Measurements from ENCODE around the gene TRIM56.
"Not testable (repeated sequence)": the region's sequence is repeated elsewhere in the genome, so short reads cannot be mapped to it uniquely, and the experiment has no call there.

The TRIM56 gene

GRCh38 chr7:101113836-101114235 is 28.6 kb downstream of the TRIM56 start:
- DNase-seq (ENCODE audit: low read depth) = no peak

GRCh38 chr7:101114492-101114891 is 29.2 kb downstream of the TRIM56 start:
- DNase-seq (ENCODE audit: low read depth) = no peak

GRCh38 chr7:101115215-101115614 is 29.9 kb downstream of the TRIM56 start:
- DNase-seq (ENCODE audit: low read depth) = no peak

GRCh38 chr7:101116898-101117297 is 31.6 kb downstream of the TRIM56 start:
- no peak for DNase-seq (ENCODE audit: low read depth)

- DNase-seq (ENCODE audit: low read depth) = no peak
Measured at GRCh38 chr7:101118856-101119255, 33.6 kb downstream of the TRIM56 start.

GRCh38 chr7:101119876-101120275 is 34.6 kb downstream of the TRIM56 start:
- DNase-seq (ENCODE audit: low read depth) = no peak

GRCh38 chr7:101120315-101120714 is 35.0 kb downstream of the TRIM56 start:
- no peak for DNase-seq (ENCODE audit: low read depth)

GRCh38 chr7:101121631-101121990 is 36.3 kb downstream of the TRIM56 start:
- not testable (repeated sequence) for DNase-seq (ENCODE audit: low read depth)

GRCh38 chr7:101121991-101122932 is 37.0 kb downstream of the TRIM56 start:
- peak; percentile 100 for DNase-seq (ENCODE audit: low read depth)

- no peak for DNase-seq (ENCODE audit: low read depth)
Measured at GRCh38 chr7:101122933-101123702, 37.8 kb downstream of the TRIM56 start.

- no peak for DNase-seq (ENCODE audit: low read depth)
Measured at GRCh38 chr7:101123703-101124068, 38.4 kb downstream of the TRIM56 start.

GRCh38 chr7:101124376-101125056 is 39.2 kb downstream of the TRIM56 start:
- DNase-seq (ENCODE audit: low read depth) = peak; percentile 88

GRCh38 chr7:101125989-101126650 is 40.8 kb downstream of the TRIM56 start:
- no peak for DNase-seq (ENCODE audit: low read depth)

- peak; percentile 99 for DNase-seq (ENCODE audit: low read depth)
Measured at GRCh38 chr7:101126651-101127459, 41.6 kb downstream of the TRIM56 start, which contains the start of gene SERPINE1. Gene SERPINE1, plus strand, starts transcription at chr7:101127104. Its CDS starts 1,290 bp downstream, at chr7:101128394.

- DNase-seq (ENCODE audit: low read depth) = no peak
Measured at GRCh38 chr7:101127460-101128039, 42.3 kb downstream of the TRIM56 start.

- DNase-seq (ENCODE audit: low read depth) = no peak
Measured at GRCh38 chr7:101128040-101128834, 43.0 kb downstream of the TRIM56 start.

- DNase-seq (ENCODE audit: low read depth) = no peak
Measured at GRCh38 chr7:101129603-101130117, 44.4 kb downstream of the TRIM56 start.

GRCh38 chr7:101132626-101133600 is 47.6 kb downstream of the TRIM56 start:
- DNase-seq (ENCODE audit: low read depth) = not testable (repeated sequence)
